GM12878 (cell line): ENCODE data around the gene IL4I1. TPM values are rescaled to one million over a fixed set of nuclear protein-coding genes. Genes with fewer than 3 reads are reported as not detected.

Experiments
- ATAC-seq: fragments of 200-7000 bp; cut with Tn5 transposase; 3 replicates; pipeline ENCODE4 v1.9.1; 2020; ENCODE audit warnings: mild to moderate bottlenecking, moderate library complexity
- BruUV-seq: library from RNA; stranded (reverse); fragments of 400-500 nt; replicated peaks from 2 replicates; lab custom pipeline; 2021; lab: Mats Ljungman, UMichigan
- CTCF ChIA-PET: fragments of 300-600 bp; sonication (Branson Sonifier 250); formaldehyde crosslinking; extraction: SDS; loops from one replicate; lab custom pipeline; 2021; ENCODE audit warnings: inconsistent platforms; lab: Yijun Ruan, JAX
- POLR2A ChIA-PET: fragments of 350-600 bp; formaldehyde crosslinking; extraction: SDS; loops from one replicate; lab custom pipeline; 2021; ENCODE audit warnings: inconsistent platforms; lab: Charles Lee
- RAD21 ChIA-PET: fragments of 300-600 bp; sonication (Branson Sonifier 250); formaldehyde crosslinking; loops from one replicate; lab custom pipeline; 2023; ENCODE audit warnings: antibody characterized with exemption; ENCODE audit not compliant: unreplicated experiment; lab: Charles Lee
- SMC1A ChIA-PET: fragments of 300-600 bp; sonication (Branson Sonifier 250); formaldehyde crosslinking; loops from one replicate; lab custom pipeline; 2023; ENCODE audit not compliant: unreplicated experiment, uncharacterized antibody; lab: Charles Lee
- DNase-seq: peaks from one replicate; pipeline ENCODE4 v3.0.0-alpha.2; 2011; ENCODE audit warnings: low read depth, low spot score
- FAIRE-seq: peaks from 3 replicates; lab custom pipeline; 2011; peaks lifted over from hg19 to GRCh38; lab: Jason Lieb, UNC
- H2AFZ ChIP-seq: 2 replicates; pipeline ENCODE4 v1.6.0; 2011; ENCODE audit warnings: low read depth, low read length, control low read depth; ENCODE audit not compliant: control insufficient read depth
- H3K27ac ChIP-seq: 2 replicates; pipeline ENCODE4 v1.5.1; 2011; ENCODE audit warnings: control low read depth; ENCODE audit not compliant: control insufficient read depth, insufficient read depth
- H3K27me3 ChIP-seq, 2 experiments: replicated peaks in 1 of 2; 2 replicates each; pipeline versions ENCODE4 v1.6.0 to v1.6.1; 2011; ENCODE audit warnings: low read length in 1 of 2; ENCODE audit not compliant: control insufficient read depth in 2 of 2, insufficient read depth in 2 of 2
- H3K36me3 ChIP-seq, 2 experiments: 2 replicates each; pipeline ENCODE4 v1.5.1; 2011; ENCODE audit warnings: low read length in 1 of 2; ENCODE audit not compliant: control insufficient read depth in 2 of 2, insufficient read depth in 2 of 2
- H3K4me1 ChIP-seq: 2 replicates; pipeline ENCODE4 v1.6.1; 2011; ENCODE audit warnings: mild to moderate bottlenecking, low read length, moderate library complexity, mixed read lengths; ENCODE audit not compliant: control insufficient read depth, insufficient read depth
- H3K4me2 ChIP-seq: 2 replicates; pipeline ENCODE4 v1.6.0; 2011; ENCODE audit warnings: control low read depth; ENCODE audit not compliant: control insufficient read depth, insufficient read depth
- H3K4me3 ChIP-seq: fragments of 200-600 bp; sonication (generic); 2 replicates; pipeline ENCODE4 v1.5.1; 2016
- H3K79me2 ChIP-seq: 2 replicates; pipeline ENCODE4 v1.6.0; 2011; ENCODE audit warnings: low read length; ENCODE audit not compliant: control insufficient read depth, insufficient read depth
- H3K9ac ChIP-seq: 2 replicates; pipeline ENCODE4 v1.8.0; 2011; ENCODE audit warnings: low read length, control low read depth, mixed read lengths; ENCODE audit not compliant: control insufficient read depth, insufficient read depth
- H3K9me3 ChIP-seq: replicated peaks from 3 replicates; pipeline ENCODE4 v1.5.1; 2011; ENCODE audit warnings: mild to moderate bottlenecking, low read length; ENCODE audit not compliant: control insufficient read depth, insufficient read depth
- H4K20me1 ChIP-seq: 2 replicates; pipeline ENCODE4 v1.6.0; 2011; ENCODE audit not compliant: control insufficient read depth, insufficient read depth
- CBX5 ChIP-seq: sonication (generic); IDR thresholded peaks from 2 replicates; pipeline ENCODE4 v1.6.1; 2016; ENCODE audit warnings: low read depth, moderate library complexity, mild to moderate bottlenecking, inconsistent platforms
- ETV6 ChIP-seq, 2 experiments: fragments of 450-650 bp in 1 of 2; IDR thresholded peaks in 1 of 2; conservative IDR thresholded peaks in 1 of 2; 2 replicates each; pipeline ENCODE4 v1.6.1; 2014; ENCODE audit warnings: antibody characterized with exemption in 1 of 2, borderline replicate concordance in 1 of 2, low read depth in 1 of 2, mild to moderate bottlenecking in 1 of 2, moderate library complexity in 1 of 2
- GATAD2B ChIP-seq: fragments of 450-650 bp; conservative IDR thresholded peaks from 2 replicates; pipeline ENCODE4 v1.6.1; 2017; ENCODE audit warnings: low read depth, mild to moderate bottlenecking, moderate library complexity
- HDAC6 ChIP-seq: fragments of 200-600 bp; sonication (generic); IDR thresholded peaks from one replicate; pipeline ENCODE4 v1.8.0; 2017; ENCODE audit warnings: antibody characterized with exemption; ENCODE audit not compliant: unreplicated experiment
- IRF5 ChIP-seq: fragments of 450-650 bp; IDR thresholded peaks from 2 replicates; pipeline ENCODE4 v1.6.1; 2017; ENCODE audit warnings: borderline replicate concordance
- MEF2A ChIP-seq: IDR thresholded peaks from 2 replicates; pipeline ENCODE4 v1.6.1; 2011; ENCODE audit warnings: low read depth, mild to moderate bottlenecking, low read length, moderate library complexity; ENCODE audit not compliant: insufficient read depth
- MLLT1 ChIP-seq: fragments of 450-650 bp; IDR thresholded peaks from 2 replicates; pipeline ENCODE4 v1.6.1; 2016; ENCODE audit warnings: mild to moderate bottlenecking
- NFYB ChIP-seq: IDR thresholded peaks from 2 replicates; pipeline ENCODE4 v1.6.1; 2011; ENCODE audit warnings: low read depth, mild to moderate bottlenecking, low read length, improper control_type of control experiment, moderate library complexity; ENCODE audit not compliant: insufficient read depth
- POLR2AphosphoS2 ChIP-seq: IDR thresholded peaks from 2 replicates; pipeline ENCODE4 v1.6.1; 2011; ENCODE audit warnings: low read depth, mild to moderate bottlenecking, low read length, improper control_type of control experiment, moderate library complexity
- SMAD5 ChIP-seq: IDR thresholded peaks from 2 replicates; pipeline ENCODE4 v1.6.1; 2016; ENCODE audit warnings: antibody characterized with exemption, low read depth
- ZBED1 ChIP-seq: IDR thresholded peaks from 2 replicates; pipeline ENCODE4 v1.6.1; 2016; ENCODE audit warnings: borderline replicate concordance
- ZNF274 ChIP-seq: IDR thresholded peaks from one replicate; pipeline ENCODE4 v1.8.0; 2011; ENCODE audit not compliant: insufficient read length, insufficient read depth
- WGBS: methylation state at CpG from one replicate; pipeline ENCODE4 v1.1.6; 2016; ENCODE audit warnings: low lambda C conversion rate; ENCODE audit not compliant: insufficient replicate concordance, insufficient coverage; ENCODE audit errors: missing lambda C conversion rate; 5-methylcytosine and 5-hydroxymethylcytosine counted together
- in situ Hi-C: fragments of 300-500 bp; cut with MboI; formaldehyde crosslinking; loops from 9 replicates; pipeline ENCODE4 v1.14.3; 2018; ENCODE audit warnings: mixed read lengths
- intact Hi-C: fragments of 100-400 bp; cut with micrococcal nuclease; formaldehyde crosslinking; loops from one replicate; pipeline ENCODE4 v1.14.2; 2022; ENCODE audit not compliant: unreplicated experiment
- polyA plus RNA-seq, 11 experiments: library from polyadenylated mRNA; depleted of rRNA in 4 of 11; unstranded in 6 of 11; stranded (reverse) in 5 of 11; fragments of >200 nt; fragmentation: Nextera tagmentation in 4 of 11; fragmentation: Illumina TruSeq in 1 of 11; extraction: Ambion mirVana in 4 of 11; extraction: Trizol in 1 of 11; gene quantifications; 1 replicate in 1 of 11; 2 replicates in 10 of 11; pipeline versions ENCODE4 v1.2.1 to v1.2.3, GENCODE V29; 2011 to 2016; ENCODE audit warnings: inconsistent platforms in 2 of 11, missing spikeins in 2 of 11, low read depth in 1 of 11
- total RNA-seq, 4 experiments: library from RNA; depleted of rRNA in 3 of 4; stranded (reverse); fragments of >200 nt in 3 of 4; fragmentation: Illumina TruSeq in 1 of 4; extraction: Trizol in 1 of 4; gene quantifications; 2 replicates each; pipeline versions ENCODE4 v1.2.1 to v1.2.3, GENCODE V29; 2013 to 2021
- TF ChIP-seq, protein P1 (sequence below): IDR thresholded peaks from 2 replicates; pipeline ENCODE4 v1.6.1; 2011; ENCODE audit warnings: borderline replicate concordance, low read depth, mild to moderate bottlenecking, moderate library complexity, low read length; ENCODE audit not compliant: insufficient read depth, poor library complexity, severe bottlenecking
- TF ChIP-seq, protein P2 (sequence below): IDR thresholded peaks from 2 replicates; pipeline ENCODE4 v1.6.1; 2011; ENCODE audit warnings: borderline replicate concordance, low read depth, mild to moderate bottlenecking, moderate library complexity, mixed read lengths, low read length; ENCODE audit not compliant: insufficient read depth; ENCODE audit errors: extremely low read length

The IL4I1 gene
- total and polyA plus RNA-seq, 10 of the 15 experiments (the other 5 are each of a cell fraction or from before 2014, with no cell fraction given): 0.62 to 83.8 (median 42.8) TPM

DNA sequence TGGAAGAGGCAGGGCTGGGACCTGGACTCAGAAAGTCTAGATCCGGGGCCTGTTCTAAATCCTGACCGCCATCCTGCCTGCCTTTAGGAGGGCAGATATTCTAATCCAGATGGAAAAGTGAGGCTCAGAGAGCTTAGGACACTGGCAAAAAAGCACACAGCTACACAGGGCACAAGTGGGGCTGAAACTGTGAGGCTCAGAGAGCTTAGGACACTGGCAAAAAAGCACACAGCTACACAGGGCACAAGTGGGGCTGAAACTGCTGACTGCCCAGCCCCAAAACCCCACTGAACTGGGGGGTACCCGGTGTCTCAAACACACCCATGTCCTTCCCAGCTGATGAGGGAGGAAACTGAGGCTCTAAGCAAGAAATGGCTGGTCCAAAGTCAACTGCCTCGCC lies 21.5 kb downstream of the IL4I1 start:
- Histone ChIP-seq H3K4me1 (peaks cover 28% of the 10 kb centered on the region), H4K20me1 (no peaks in the 10 kb centered on the region), H3K27ac (peak overlapping the region; percentile 95), H2AFZ (no peak overlapping the region), H3K27me3 (no peaks in the 10 kb centered on the region), H3K79me2 (peaks cover 26% of the 10 kb centered on the region), H3K4me2 (peak overlapping the region; percentile 87), H3K36me3 (no peaks in the 10 kb centered on the region; a peak in 2 of 4 replicates), H3K9me3 (no peaks in the 10 kb centered on the region), H3K4me3 (peak overlapping the region; percentile 90), H3K9ac (peak overlapping the region; percentile 84)
- in situ Hi-C loops (loop anchor here (25.0 kb wide), 1 partner anchor 1238 kb away; the partner anchor contains the start of genes CA11 and DBP), intact Hi-C loops (loop anchor here (5.0 kb wide), 1 partner anchor 52 kb away; the partner anchor contains the start of genes ATF5 and NUP62)
- no TSS peak for BruUV-seq
- RAD21 ChIA-PET: interaction anchor here (1.0 to 1.1 kb wide), 2 partner anchors 15 to 55 kb away, joined by 3 read pairs; no protein-coding TSS in a partner anchor
- WGBS: 66% methylated on average over 4 of the region's 4 CpGs
- DNase-seq (no peak), ATAC-seq (no peak), FAIRE-seq (no peak)
- CTCF ChIA-PET: interaction anchor here (0.7 kb wide), 1 partner anchor 36 kb away, joined by 4 read pairs; no protein-coding TSS in a partner anchor
- SMC1A ChIA-PET: no interaction called here
- POLR2A ChIA-PET: interaction anchor here (0.5 to 3.0 kb wide), 7 partner anchors 8 to 669 kb away, joined by 3 to 23 read pairs (median 4); partner anchors contain the start of genes AP2A1, ATF5, FUZ and NUP62
- TF ChIP-seq IRF5 (no peak), SMAD5 (no peak), CBX5 (no peak), MLLT1 (no peak), ETV6 (conservative IDR thresholded peaks at IDR 0.05 in 1 of 2, IDR thresholded peaks at IDR 0.05 in 1 of 2; ENCODE audit: borderline replicate concordance in 1 of 2, low read depth in 1 of 2) (no peak), ZBED1 (no peak), HDAC6 (no peak), POLR2AphosphoS2 (no peak), NFYB (no peak), GATAD2B (no peak), ZNF274 (no peak), MEF2A (no peak)
- TF ChIP-seq, protein P1, sequence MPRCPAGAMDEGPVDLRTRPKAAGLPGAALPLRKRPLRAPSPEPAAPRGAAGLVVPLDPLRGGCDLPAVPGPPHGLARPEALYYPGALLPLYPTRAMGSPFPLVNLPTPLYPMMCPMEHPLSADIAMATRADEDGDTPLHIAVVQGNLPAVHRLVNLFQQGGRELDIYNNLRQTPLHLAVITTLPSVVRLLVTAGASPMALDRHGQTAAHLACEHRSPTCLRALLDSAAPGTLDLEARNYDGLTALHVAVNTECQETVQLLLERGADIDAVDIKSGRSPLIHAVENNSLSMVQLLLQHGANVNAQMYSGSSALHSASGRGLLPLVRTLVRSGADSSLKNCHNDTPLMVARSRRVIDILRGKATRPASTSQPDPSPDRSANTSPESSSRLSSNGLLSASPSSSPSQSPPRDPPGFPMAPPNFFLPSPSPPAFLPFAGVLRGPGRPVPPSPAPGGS: no peak
- TF ChIP-seq, protein P2, sequence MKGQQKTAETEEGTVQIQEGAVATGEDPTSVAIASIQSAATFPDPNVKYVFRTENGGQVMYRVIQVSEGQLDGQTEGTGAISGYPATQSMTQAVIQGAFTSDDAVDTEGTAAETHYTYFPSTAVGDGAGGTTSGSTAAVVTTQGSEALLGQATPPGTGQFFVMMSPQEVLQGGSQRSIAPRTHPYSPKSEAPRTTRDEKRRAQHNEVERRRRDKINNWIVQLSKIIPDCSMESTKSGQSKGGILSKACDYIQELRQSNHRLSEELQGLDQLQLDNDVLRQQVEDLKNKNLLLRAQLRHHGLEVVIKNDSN: no peak
